ENCODE data around the gene ZNF813. TPM values are rescaled to one million over a fixed set of nuclear protein-coding genes. Genes with fewer than 3 reads are reported as not detected.
"Not testable (repeated sequence)": the region's sequence is repeated elsewhere in the genome, so short reads cannot be mapped to it uniquely, and the experiment has no call there.

ZNF813 gene
- total RNA-seq, 1 donor from 2014 or later, result 8.2 TPM

- TF ChIP-seq CTCF (IDR thresholded peaks at IDR 0.05), result no peak
- Mint-ChIP-seq H3K27me3 (peaks cover 19% of the 10 kb centered on the region), H3K9me3 (peaks cover 36% of the 10 kb centered on the region), H3K4me1 (peaks cover 10% of the 10 kb centered on the region), H3K27ac (no peak overlapping the region), H3K36me3 (ENCODE audit: low read depth) (peaks cover 27% of the 10 kb centered on the region), H3K4me3 (no peak overlapping the region)
- POLR2A ChIA-PET, result interaction anchor here (0.7 kb wide), 1 partner anchor 820 kb away, joined by 9 read pairs; no protein-coding TSS in a partner anchor
- DNase-seq (no peak), ATAC-seq (ENCODE audit: low read depth) (no peak)
- CTCF ChIA-PET, result no interaction called here
- intact Hi-C loops (cut with micrococcal nuclease), result loop anchor here (10.0 kb wide), 1 partner anchor 127 kb away; the partner anchor contains the start of gene ZNF845
Observed at GRCh38 chr19:53461866-53462265, 5.7 kb upstream of the ZNF813 start.

GRCh38 chr19:53462861-53463260 is 4.7 kb upstream of the ZNF813 start:
- DNase-seq, result no peak
- CTCF ChIA-PET, result no interaction called here
- TF ChIP-seq CTCF (IDR thresholded peaks at IDR 0.05), result no peak
- no peak for ATAC-seq (ENCODE audit: low read depth)
- POLR2A ChIA-PET, result no interaction called here
- intact Hi-C loops (cut with micrococcal nuclease), result loop anchor here (10.0 kb wide), 1 partner anchor 128 kb away; the partner anchor contains the start of gene ZNF845
- Mint-ChIP-seq H3K27me3 (peaks cover 19% of the 10 kb centered on the region), H3K4me1 (peaks cover 14% of the 10 kb centered on the region), H3K27ac (no peak overlapping the region), H3K4me3 (no peak overlapping the region), H3K36me3 (ENCODE audit: low read depth) (peaks cover 26% of the 10 kb centered on the region), H3K9me3 (peaks cover 32% of the 10 kb centered on the region)

GRCh38 chr19:53463263-53463662 is 4.3 kb upstream of the ZNF813 start:
- intact Hi-C loops (cut with micrococcal nuclease), result loop anchor here (10.0 kb wide), 1 partner anchor 128 kb away; the partner anchor contains the start of gene ZNF845
- H3K4me1 Mint-ChIP-seq, result peaks cover 16% of the 10 kb centered on the region
- peaks cover 29% of the 10 kb centered on the region for H3K9me3 Mint-ChIP-seq
- ATAC-seq (ENCODE audit: low read depth), result no peak
- peaks cover 19% of the 10 kb centered on the region for H3K27me3 Mint-ChIP-seq
- no peak overlapping the region for H3K27ac Mint-ChIP-seq
- peaks cover 22% of the 10 kb centered on the region for H3K36me3 Mint-ChIP-seq (ENCODE audit: low read depth)
- POLR2A ChIA-PET, result no interaction called here
- no peak for DNase-seq
- no peak overlapping the region for H3K4me3 Mint-ChIP-seq
- CTCF ChIA-PET, result no interaction called here
- TF ChIP-seq CTCF (IDR thresholded peaks at IDR 0.05), result no peak

GRCh38 chr19:53466726-53467484 is 628 bp upstream of the ZNF813 start:
- Mint-ChIP-seq H3K9me3 (peaks cover 10% of the 10 kb centered on the region), H3K4me1 (peaks cover 32% of the 10 kb centered on the region), H3K36me3 (ENCODE audit: low read depth) (peaks cover 19% of the 10 kb centered on the region), H3K4me3 (peak overlapping the region; percentile 94), H3K27me3 (peaks cover 19% of the 10 kb centered on the region), H3K27ac (peak overlapping the region; percentile 90)
- ChIA-PET CTCF (no interaction called here), POLR2A (interaction anchor here (0.5 to 1.3 kb wide), 2 partner anchors 1098 to 1355 kb away, joined by 3 to 4 read pairs; partner anchors contain the start of gene ZNF880)
- no peak for TF ChIP-seq CTCF (IDR thresholded peaks at IDR 0.05)
- intact Hi-C loops (cut with micrococcal nuclease), result loop anchor here (1.0 to 10.0 kb wide), 6 partner anchors 36 to 270 kb away; partner anchors contain the start of genes ZNF525, ZNF761, ZNF765 and ZNF845
- ATAC-seq (ENCODE audit: low read depth) (peak; percentile 16), DNase-seq (no peak)

GRCh38 chr19:53468628-53469027 is 1.1 kb downstream of the ZNF813 start:
- H3K4me1 Mint-ChIP-seq, result peaks cover 27% of the 10 kb centered on the region
- H3K27ac Mint-ChIP-seq; CTCF ChIA-PET; DNase-seq; ATAC-seq (ENCODE audit: low read depth); POLR2A ChIA-PET: not testable (repeated sequence)
- peaks cover 12% of the 10 kb centered on the region for H3K27me3 Mint-ChIP-seq
- intact Hi-C loops (cut with micrococcal nuclease), result loop anchor here (5.0 to 10.0 kb wide), 2 partner anchors 134 to 271 kb away; partner anchors contain the start of gene ZNF845
- peaks cover 32% of the 10 kb centered on the region for H3K36me3 Mint-ChIP-seq (ENCODE audit: low read depth)
- peaks cover 13% of the 10 kb centered on the region for H3K9me3 Mint-ChIP-seq
- peak overlapping the region; percentile 94 for H3K4me3 Mint-ChIP-seq
